SK-N-SH treated with all-trans-retinoic acid at 6 μM for 48 hours (cell line): ENCODE measurements around the gene LATS1.
"Not testable (repeated sequence)": the region's sequence is repeated elsewhere in the genome, so short reads cannot be mapped to it uniquely, and the experiment has no call there.

ENCODE experiments used
- ATAC-seq: fragments of 200-7000 bp; cut with Tn5 transposase; 3 replicates; pipeline ENCODE4 v1.9.1; 2020; ENCODE audit warnings: mild to moderate bottlenecking, moderate library complexity
- ARNTL ChIP-seq: fragments of 450-650 bp; formaldehyde crosslinking; IDR thresholded peaks from 2 replicates; pipeline ENCODE4 v1.5.0; 2020; ENCODE audit warnings: low read depth, mild to moderate bottlenecking, moderate library complexity, borderline replicate concordance
- BACH2 ChIP-seq: fragments of 250-450 bp; sonication (Bioruptor Pico); IDR thresholded peaks from 2 replicates; pipeline ENCODE4 v1.9.0; 2021; ENCODE audit warnings: mild to moderate bottlenecking, borderline replicate concordance
- CSDC2 ChIP-seq: fragments of 250-450 bp; sonication (Bioruptor Pico); IDR thresholded peaks from 2 replicates; pipeline ENCODE4 v1.5.0; 2020; ENCODE audit warnings: mild to moderate bottlenecking, moderate library complexity
- ESRRG ChIP-seq: fragments of 250-450 bp; sonication (Bioruptor Pico); IDR thresholded peaks from 2 replicates; pipeline ENCODE4 v1.6.1; 2021; ENCODE audit warnings: mild to moderate bottlenecking
- GLIS3 ChIP-seq: fragments of 250-450 bp; sonication (Bioruptor Pico); IDR thresholded peaks from 2 replicates; pipeline ENCODE4 v1.5.0; 2020; ENCODE audit warnings: mild to moderate bottlenecking, moderate library complexity
- ISL1 ChIP-seq: fragments of 250-450 bp; sonication (Bioruptor Pico); IDR thresholded peaks from 2 replicates; pipeline ENCODE4 v2.1.2; 2022; ENCODE audit warnings: mild to moderate bottlenecking, moderate library complexity
- OSR1 ChIP-seq: fragments of 250-450 bp; sonication (Bioruptor Pico); IDR thresholded peaks from 2 replicates; pipeline ENCODE4 v1.8.0; 2022; ENCODE audit warnings: moderate library complexity, mild to moderate bottlenecking, inconsistent platforms
- PPARA ChIP-seq: fragments of 250-450 bp; sonication (Bioruptor Pico); IDR thresholded peaks from 2 replicates; pipeline ENCODE4 v1.5.0; 2020; ENCODE audit warnings: mild to moderate bottlenecking, borderline replicate concordance
- RARB ChIP-seq: fragments of 250-450 bp; sonication (Bioruptor Pico); IDR thresholded peaks from 2 replicates; pipeline ENCODE4 v1.8.0; 2021; ENCODE audit warnings: mild to moderate bottlenecking, moderate library complexity
- SNAI2 ChIP-seq: fragments of 250-450 bp; sonication (Bioruptor Pico); IDR thresholded peaks from 2 replicates; pipeline ENCODE4 v1.5.0; 2020; ENCODE audit warnings: mild to moderate bottlenecking, moderate library complexity
- TCF4 ChIP-seq: fragments of 250-450 bp; sonication (Bioruptor Pico); IDR thresholded peaks from 2 replicates; pipeline ENCODE4 v1.8.0; 2021; ENCODE audit warnings: mild to moderate bottlenecking, moderate library complexity, borderline replicate concordance
- TOX ChIP-seq: fragments of 250-450 bp; sonication (Bioruptor Pico); IDR thresholded peaks from 2 replicates; pipeline ENCODE4 v1.8.0; 2021; ENCODE audit warnings: mild to moderate bottlenecking, moderate library complexity, borderline replicate concordance
- ZC3H10 ChIP-seq: fragments of 250-450 bp; sonication (Bioruptor Pico); IDR thresholded peaks from 2 replicates; pipeline ENCODE4 v1.5.1; 2021; ENCODE audit warnings: mild to moderate bottlenecking, moderate library complexity
- ZFP3 ChIP-seq: fragments of 250-450 bp; sonication (Bioruptor Pico); IDR thresholded peaks from 2 replicates; pipeline ENCODE4 v1.5.0; 2020; ENCODE audit warnings: mild to moderate bottlenecking, moderate library complexity
- ZFP30 ChIP-seq: fragments of 450-650 bp; formaldehyde crosslinking; IDR thresholded peaks from 2 replicates; pipeline ENCODE4 v1.5.0; 2022; ENCODE audit warnings: mild to moderate bottlenecking, moderate library complexity
- ZNF565 ChIP-seq: fragments of 450-650 bp; formaldehyde crosslinking; conservative IDR thresholded peaks from 2 replicates; pipeline ENCODE4 v1.5.0; 2020; ENCODE audit warnings: low read depth, mild to moderate bottlenecking, moderate library complexity
- ZNF70 ChIP-seq: fragments of 450-650 bp; formaldehyde crosslinking; IDR thresholded peaks from 2 replicates; pipeline ENCODE4 v1.5.0; 2020; ENCODE audit warnings: mild to moderate bottlenecking, moderate library complexity
- TF ChIP-seq, protein P1 (sequence below): fragments of 250-450 bp; sonication (Bioruptor Pico); IDR thresholded peaks from 2 replicates; pipeline ENCODE4 v1.8.0; 2021; ENCODE audit warnings: low read depth, mild to moderate bottlenecking, moderate library complexity, borderline replicate concordance
- TF ChIP-seq, protein P2 (sequence below): fragments of 250-450 bp; sonication (Bioruptor Pico); IDR thresholded peaks from 2 replicates; pipeline ENCODE4 v1.5.1; 2020; ENCODE audit warnings: low read depth, mild to moderate bottlenecking, moderate library complexity
- TF ChIP-seq, protein P3 (sequence below): fragments of 250-450 bp; sonication (Bioruptor Pico); IDR thresholded peaks from 2 replicates; pipeline ENCODE4 v1.5.1; 2021; ENCODE audit warnings: mild to moderate bottlenecking, moderate library complexity
- TF ChIP-seq, protein P4 (sequence below): fragments of 250-450 bp; sonication (Bioruptor Pico); IDR thresholded peaks from 2 replicates; pipeline ENCODE4 v1.8.0; 2020; ENCODE audit warnings: mild to moderate bottlenecking, moderate library complexity, borderline replicate concordance

Gene LATS1

DNA sequence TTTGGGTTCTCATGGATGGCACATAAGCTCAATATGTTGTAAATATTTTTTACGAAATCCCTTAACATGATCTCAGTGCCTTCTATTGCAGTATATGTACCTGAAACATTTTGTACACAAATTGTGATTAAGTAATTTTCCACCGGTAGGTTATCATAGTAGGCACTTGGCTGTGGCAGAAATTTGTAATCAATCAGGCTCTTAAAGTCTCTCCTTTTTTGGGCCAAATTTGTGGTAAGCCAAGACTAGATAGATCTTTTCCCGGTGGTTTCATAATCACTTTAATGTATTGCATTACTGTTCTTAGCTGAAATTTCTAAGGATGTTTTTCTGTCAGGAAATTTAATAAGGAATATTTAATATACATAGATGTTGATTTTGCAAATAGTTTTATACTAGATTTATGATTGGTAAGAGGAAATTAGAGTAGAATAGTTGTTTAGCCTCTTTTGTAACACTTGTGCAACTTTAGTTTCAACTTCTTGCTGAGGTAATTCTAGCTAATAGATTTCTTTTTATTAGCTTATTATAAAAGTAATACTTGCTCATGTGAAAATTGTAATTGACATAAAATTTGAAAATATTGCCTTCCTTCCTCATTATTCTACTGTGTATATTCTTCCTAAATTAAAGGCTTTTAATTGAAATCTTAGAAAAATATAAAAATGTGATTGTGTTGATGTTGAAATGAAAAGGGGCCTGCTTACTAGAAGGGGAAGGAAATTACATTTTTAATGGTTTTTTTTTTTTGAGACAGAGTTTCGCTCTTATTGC, 34.9 kb upstream of the LATS1 start:
- ATAC-seq: no peak
- TF ChIP-seq GLIS3 (no peak), SNAI2 (CRISPR knock-in tag) (no peak), ESRRG (CRISPR knock-in tag) (no peak), TOX (CRISPR knock-in tag) (no peak), ZNF565 (no peak), PPARA (CRISPR knock-in tag) (no peak), ZC3H10 (CRISPR knock-in tag) (no peak), BACH2 (CRISPR knock-in tag) (no peak), CSDC2 (CRISPR knock-in tag) (no peak), ARNTL (CRISPR knock-in tag) (no peak), ZNF70 (no peak), ISL1 (CRISPR knock-in tag) (no peak), ZFP3 (no peak)
- TF ChIP-seq, protein P1, sequence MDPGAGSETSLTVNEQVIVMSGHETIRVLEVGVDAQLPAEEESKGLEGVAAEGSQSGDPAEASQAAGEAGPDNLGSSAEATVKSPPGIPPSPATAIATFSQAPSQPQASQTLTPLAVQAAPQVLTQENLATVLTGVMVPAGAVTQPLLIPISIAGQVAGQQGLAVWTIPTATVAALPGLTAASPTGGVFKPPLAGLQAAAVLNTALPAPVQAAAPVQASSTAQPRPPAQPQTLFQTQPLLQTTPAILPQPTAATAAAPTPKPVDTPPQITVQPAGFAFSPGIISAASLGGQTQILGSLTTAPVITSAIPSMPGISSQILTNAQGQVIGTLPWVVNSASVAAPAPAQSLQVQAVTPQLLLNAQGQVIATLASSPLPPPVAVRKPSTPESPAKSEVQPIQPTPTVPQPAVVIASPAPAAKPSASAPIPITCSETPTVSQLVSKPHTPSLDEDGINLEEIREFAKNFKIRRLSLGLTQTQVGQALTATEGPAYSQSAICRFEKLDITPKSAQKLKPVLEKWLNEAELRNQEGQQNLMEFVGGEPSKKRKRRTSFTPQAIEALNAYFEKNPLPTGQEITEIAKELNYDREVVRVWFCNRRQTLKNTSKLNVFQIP (CRISPR knock-in tag): no peak
- TF ChIP-seq, protein P2, sequence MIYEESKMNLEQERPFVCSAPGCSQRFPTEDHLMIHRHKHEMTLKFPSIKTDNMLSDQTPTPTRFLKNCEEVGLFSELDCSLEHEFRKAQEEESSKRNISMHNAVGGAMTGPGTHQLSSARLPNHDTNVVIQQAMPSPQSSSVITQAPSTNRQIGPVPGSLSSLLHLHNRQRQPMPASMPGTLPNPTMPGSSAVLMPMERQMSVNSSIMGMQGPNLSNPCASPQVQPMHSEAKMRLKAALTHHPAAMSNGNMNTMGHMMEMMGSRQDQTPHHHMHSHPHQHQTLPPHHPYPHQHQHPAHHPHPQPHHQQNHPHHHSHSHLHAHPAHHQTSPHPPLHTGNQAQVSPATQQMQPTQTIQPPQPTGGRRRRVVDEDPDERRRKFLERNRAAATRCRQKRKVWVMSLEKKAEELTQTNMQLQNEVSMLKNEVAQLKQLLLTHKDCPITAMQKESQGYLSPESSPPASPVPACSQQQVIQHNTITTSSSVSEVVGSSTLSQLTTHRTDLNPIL (CRISPR knock-in tag): no peak
- TF ChIP-seq, protein P3, sequence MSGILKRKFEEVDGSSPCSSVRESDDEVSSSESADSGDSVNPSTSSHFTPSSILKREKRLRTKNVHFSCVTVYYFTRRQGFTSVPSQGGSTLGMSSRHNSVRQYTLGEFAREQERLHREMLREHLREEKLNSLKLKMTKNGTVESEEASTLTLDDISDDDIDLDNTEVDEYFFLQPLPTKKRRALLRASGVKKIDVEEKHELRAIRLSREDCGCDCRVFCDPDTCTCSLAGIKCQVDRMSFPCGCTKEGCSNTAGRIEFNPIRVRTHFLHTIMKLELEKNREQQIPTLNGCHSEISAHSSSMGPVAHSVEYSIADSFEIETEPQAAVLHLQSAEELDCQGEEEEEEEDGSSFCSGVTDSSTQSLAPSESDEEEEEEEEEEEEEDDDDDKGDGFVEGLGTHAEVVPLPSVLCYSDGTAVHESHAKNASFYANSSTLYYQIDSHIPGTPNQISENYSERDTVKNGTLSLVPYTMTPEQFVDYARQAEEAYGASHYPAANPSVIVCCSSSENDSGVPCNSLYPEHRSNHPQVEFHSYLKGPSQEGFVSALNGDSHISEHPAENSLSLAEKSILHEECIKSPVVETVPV (CRISPR knock-in tag): no peak

DNA sequence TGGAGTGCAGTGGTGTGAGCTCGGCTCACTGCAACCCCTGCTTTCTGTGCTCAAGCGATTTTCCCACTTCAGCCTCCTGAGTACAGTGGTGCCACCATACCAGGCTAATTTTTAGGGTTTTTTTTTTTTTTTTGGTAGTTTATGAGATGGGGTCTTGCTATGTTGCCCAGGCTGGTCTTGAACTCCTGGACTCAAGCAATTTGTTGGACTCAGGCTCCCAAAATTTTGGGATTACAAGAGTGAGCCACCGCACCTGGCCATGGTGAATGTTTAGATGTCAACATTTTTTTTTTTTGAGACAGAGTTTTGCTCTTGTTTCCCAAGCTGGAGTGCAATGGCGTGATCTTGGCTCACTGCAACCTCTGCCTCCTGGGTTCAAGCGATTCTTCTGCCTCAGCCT, 34.0 kb upstream of the LATS1 start:
- not testable (repeated sequence) for ATAC-seq

DNA sequence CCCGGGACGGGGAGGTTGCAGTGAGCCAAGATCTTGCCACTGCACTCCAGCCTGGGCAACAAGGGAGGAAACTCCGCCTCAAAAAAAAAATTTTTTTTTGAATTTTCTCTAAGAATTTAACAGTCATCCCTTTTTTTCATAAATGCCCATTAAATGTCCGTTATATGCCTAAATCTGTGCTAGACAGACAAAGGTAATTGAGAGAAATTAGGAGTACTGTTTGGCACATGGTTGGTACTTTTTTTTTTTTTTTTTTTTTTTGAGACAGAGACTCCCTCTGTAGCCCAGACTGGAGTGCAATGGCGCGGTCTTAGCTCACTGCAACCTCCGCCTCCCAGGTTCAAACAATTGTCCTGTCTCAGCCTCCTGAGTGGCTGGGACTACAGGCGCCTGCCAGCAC, 33.3 kb upstream of the LATS1 start:
- TF ChIP-seq PPARA (CRISPR knock-in tag): no peak
- no peak for TF ChIP-seq OSR1 (CRISPR knock-in tag)
- TF ChIP-seq, protein P4, sequence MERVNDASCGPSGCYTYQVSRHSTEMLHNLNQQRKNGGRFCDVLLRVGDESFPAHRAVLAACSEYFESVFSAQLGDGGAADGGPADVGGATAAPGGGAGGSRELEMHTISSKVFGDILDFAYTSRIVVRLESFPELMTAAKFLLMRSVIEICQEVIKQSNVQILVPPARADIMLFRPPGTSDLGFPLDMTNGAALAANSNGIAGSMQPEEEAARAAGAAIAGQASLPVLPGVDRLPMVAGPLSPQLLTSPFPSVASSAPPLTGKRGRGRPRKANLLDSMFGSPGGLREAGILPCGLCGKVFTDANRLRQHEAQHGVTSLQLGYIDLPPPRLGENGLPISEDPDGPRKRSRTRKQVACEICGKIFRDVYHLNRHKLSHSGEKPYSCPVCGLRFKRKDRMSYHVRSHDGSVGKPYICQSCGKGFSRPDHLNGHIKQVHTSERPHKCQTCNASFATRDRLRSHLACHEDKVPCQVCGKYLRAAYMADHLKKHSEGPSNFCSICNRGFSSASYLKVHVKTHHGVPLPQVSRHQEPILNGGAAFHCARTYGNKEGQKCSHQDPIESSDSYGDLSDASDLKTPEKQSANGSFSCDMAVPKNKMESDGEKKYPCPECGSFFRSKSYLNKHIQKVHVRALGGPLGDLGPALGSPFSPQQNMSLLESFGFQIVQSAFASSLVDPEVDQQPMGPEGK: no peak
- no peak for TF ChIP-seq ZFP30 (CRISPR knock-in tag)
- TF ChIP-seq CSDC2 (CRISPR knock-in tag): no peak
- no peak for TF ChIP-seq BACH2 (CRISPR knock-in tag)
- TF ChIP-seq TCF4 (CRISPR knock-in tag): no peak
- TF ChIP-seq ZFP3: no peak
- TF ChIP-seq, protein P1 (CRISPR knock-in tag): no peak
- no peak for TF ChIP-seq GLIS3
- no peak for TF ChIP-seq SNAI2 (CRISPR knock-in tag)
- no peak for TF ChIP-seq ISL1 (CRISPR knock-in tag)
- TF ChIP-seq, all 23 proteins: peak for 0
- no peak for ATAC-seq

DNA sequence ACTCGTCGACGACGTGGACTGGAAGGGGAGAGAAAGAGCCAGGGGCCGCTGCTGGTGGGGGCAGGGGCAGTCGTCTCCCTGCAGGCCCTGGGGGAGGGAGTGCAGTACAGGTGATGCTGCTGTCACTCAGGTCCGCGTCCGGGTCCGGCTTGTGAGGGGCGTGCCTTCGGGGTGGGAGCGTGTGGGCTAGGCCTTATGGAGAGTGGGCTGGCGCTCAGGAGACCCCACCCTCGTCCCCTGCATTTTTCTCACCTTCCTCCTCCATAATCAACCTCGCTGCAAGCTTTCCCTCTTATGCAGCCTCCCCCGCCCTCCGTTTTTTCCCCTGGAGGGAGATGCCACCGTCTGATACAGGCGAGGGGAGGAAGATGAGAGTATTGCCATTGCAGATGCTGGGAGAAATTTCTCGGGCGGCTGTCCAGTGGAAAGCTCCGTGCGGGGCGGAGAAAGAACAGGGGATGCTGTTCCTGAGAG, 32.3 kb upstream of the LATS1 start:
- ATAC-seq: peak; percentile 67
- TF ChIP-seq, protein P1 (CRISPR knock-in tag): no peak
- no peak for TF ChIP-seq CSDC2 (CRISPR knock-in tag)
- no peak for TF ChIP-seq ZC3H10 (CRISPR knock-in tag)
- no peak for TF ChIP-seq RARB (CRISPR knock-in tag)
- no peak for TF ChIP-seq TCF4 (CRISPR knock-in tag)
- TF ChIP-seq ESRRG (CRISPR knock-in tag): no peak
- TF ChIP-seq, protein P2 (CRISPR knock-in tag): no peak
- no peak for TF ChIP-seq ARNTL (CRISPR knock-in tag)
- TF ChIP-seq ZFP30 (CRISPR knock-in tag): no peak
- TF ChIP-seq, protein P3 (CRISPR knock-in tag): no peak
- TF ChIP-seq SNAI2 (CRISPR knock-in tag): no peak
- no peak for TF ChIP-seq TOX (CRISPR knock-in tag)
- no peak for TF ChIP-seq ISL1 (CRISPR knock-in tag)
- TF ChIP-seq ZFP3: no peak
